DLD1 (cell line): ENCODE measurements around the gene TCIRG1.

Experiments used
- in situ Hi-C: cut with HindIII; loops from 2 replicates; pipeline ENCODE4 v1.10.0; 2017; ENCODE audit warnings: low sequenced_read_pairs

TCIRG1 gene

DNA sequence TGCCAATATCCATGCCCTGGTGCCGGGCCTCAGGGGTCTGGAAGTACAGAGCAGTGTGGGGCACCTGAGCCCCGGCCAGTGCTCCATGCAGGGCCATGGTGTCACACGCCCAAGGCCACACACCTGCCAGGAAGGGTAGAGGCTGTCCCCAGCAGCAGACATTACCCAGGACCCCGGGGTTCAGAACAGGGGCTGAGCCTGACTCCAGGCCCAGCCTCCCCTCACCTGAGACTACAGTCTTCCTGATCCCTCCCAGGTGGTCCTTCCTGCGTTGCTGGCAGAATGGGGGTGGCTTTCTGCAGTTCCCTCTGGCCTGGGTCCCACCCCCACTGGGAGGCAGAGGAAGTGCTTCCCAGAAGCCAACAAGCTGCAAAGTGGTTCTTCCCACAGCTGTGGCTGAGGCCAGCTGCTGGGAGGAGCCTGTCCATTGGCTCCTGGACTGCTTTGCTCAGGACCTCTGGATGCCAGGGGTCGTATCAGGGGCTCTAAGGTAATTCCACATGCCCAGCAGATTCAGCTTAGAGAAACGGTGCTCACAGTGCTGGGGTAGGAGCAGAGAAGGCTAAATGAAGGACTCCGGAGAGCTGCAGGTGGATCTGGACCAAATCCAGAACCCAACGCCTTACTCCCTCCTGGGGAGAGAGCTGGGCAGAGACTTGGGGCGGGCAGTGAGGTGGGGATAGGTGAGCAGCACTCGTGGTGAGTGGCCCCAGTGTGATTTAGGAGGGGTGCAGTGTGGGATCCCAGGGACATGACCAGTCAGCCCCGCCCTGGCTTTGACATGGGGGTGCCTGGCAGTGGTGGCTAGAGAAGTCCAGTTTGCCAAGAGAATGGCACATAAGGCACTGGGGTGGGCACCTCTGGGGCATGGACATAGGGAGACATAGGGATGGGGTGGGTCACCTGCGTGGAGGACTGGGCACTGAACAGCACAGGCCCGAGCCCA is 12.6 kb downstream of the TCIRG1 start:
- in situ Hi-C loops = no loop called here

DNA sequence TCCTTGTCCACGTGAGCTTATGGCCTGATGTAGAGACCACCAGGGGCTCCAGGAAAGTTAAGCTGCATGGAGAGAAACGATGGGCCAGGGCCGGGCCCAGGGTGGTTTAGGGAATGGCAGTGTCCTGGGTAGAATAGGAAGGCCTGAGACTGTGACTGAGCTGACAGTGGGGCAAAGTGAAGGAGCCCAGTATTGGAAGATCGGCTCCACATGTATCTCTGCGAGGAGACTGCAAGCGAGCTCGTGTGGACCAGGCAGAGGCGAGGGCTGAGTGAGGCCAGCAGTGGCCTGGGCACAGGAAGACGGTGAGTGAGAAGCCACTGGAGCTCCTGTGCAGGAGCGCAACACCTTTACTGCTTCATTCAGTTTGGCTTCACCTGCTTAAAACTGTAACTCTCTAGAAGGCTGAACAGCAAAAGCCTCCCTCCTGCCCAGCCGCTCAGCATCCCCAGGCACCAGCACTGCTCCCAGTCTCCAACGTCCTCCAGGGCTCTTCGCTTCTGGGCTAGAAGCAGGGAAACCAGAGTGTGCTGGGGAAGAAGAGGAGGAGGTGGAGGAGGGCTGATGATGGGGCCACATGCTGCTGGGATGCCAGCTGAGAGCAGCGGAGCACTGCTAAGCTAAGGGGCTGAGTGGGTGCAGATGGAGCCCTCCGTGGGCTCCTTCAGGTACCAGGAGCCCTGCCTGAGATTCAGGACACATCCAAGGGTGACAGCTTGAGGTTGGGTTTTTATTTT is 13.5 kb downstream of the TCIRG1 start:
- in situ Hi-C loops = no loop called here

GRCh38 chr11:68053117-68053516 is 14.3 kb downstream of the TCIRG1 start:
- in situ Hi-C loops = no loop called here

- in situ Hi-C loops = no loop called here
These were observed 15.4 kb downstream of the TCIRG1 start for GRCh38 chr11:68053981-68054812.

GRCh38 chr11:68056317-68057285 is 17.8 kb downstream of the TCIRG1 start:
- in situ Hi-C loops = no loop called here

- in situ Hi-C loops = no loop called here
These were observed 19.0 kb downstream of the TCIRG1 start for GRCh38 chr11:68057807-68058206.

- in situ Hi-C loops = no loop called here
These were observed 22.7 kb downstream of the TCIRG1 start for GRCh38 chr11:68061508-68061907.

- in situ Hi-C loops = no loop called here
These were observed 26.1 kb downstream of the TCIRG1 start for GRCh38 chr11:68064926-68065325.

GRCh38 chr11:68065841-68066240 is 27.0 kb downstream of the TCIRG1 start:
- in situ Hi-C loops = no loop called here

GRCh38 chr11:68066742-68067141 is 27.9 kb downstream of the TCIRG1 start:
- in situ Hi-C loops = no loop called here

- in situ Hi-C loops = no loop called here
These were observed 29.2 kb downstream of the TCIRG1 start for GRCh38 chr11:68067991-68068390.

DNA sequence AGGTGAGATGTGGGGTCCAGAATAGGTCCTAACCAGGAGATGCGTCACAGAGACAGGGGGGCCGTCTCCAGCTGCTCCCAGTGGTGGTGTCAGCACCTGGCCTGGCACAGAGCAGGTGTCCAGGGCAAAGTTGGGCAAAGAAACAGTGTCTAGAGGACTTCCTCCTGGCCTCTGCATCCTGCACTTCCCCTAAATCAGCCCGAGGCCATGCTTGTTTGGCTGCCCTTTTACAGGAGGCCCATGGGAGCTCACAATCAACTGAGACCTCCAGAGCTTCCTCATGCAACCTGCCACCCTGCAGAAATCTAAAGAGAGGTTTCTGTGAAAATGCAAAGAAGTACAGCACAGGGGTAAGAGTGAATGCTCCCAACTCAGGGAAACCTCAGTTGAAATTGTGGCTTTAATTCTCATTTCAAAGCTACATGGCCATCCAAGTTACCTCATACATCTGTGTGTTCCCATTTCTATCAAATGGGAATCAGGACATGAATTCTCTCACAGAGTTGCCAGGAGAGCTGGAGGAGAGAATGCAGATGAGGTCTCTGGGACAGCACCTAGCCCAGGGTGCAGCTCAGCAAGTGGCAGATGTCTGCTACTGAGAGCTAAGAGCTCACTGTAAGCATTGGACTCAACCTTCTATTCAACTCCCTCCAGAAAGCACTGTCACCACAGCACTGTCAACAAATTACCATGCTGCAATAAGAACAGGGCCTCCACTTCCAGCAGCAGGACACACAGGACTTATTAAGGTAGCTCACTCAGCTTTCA is 32.6 kb downstream of the TCIRG1 start:
- in situ Hi-C loops = no loop called here

GRCh38 chr11:68074584-68075352 is 35.9 kb downstream of the TCIRG1 start:
- in situ Hi-C loops = no loop called here

DNA sequence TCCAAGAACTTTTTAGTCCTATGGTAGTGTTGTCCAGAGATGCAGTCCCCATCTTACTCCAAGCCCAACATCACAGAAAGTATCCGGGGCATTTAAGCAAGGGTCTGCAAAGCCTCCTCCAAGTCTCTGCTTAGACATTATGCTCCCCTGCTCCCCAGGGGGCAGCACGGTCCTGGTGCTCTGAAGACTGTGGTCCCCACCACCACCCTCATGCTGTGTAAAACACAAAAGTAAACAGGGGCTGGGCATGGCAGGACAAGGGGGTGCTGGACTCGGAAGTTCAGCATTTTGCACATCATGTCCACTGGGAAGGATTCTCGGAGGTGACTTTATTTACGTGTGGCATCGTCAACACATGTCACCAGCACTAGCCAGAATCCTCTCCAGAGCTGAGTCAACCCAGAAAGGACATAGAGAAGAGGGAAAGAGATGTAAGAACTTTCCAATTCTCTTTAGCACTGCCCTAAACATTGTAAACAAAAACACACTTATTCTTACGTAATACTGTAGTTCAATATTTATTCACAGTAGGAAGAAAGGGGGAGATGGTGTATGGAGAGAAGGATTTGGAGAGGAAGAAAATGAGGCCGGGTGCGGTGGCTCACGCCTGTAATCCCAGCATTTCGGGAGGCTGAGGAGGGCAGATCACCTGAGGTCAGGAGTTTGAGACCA is 37.7 kb downstream of the TCIRG1 start:
- in situ Hi-C loops = no loop called here

DNA sequence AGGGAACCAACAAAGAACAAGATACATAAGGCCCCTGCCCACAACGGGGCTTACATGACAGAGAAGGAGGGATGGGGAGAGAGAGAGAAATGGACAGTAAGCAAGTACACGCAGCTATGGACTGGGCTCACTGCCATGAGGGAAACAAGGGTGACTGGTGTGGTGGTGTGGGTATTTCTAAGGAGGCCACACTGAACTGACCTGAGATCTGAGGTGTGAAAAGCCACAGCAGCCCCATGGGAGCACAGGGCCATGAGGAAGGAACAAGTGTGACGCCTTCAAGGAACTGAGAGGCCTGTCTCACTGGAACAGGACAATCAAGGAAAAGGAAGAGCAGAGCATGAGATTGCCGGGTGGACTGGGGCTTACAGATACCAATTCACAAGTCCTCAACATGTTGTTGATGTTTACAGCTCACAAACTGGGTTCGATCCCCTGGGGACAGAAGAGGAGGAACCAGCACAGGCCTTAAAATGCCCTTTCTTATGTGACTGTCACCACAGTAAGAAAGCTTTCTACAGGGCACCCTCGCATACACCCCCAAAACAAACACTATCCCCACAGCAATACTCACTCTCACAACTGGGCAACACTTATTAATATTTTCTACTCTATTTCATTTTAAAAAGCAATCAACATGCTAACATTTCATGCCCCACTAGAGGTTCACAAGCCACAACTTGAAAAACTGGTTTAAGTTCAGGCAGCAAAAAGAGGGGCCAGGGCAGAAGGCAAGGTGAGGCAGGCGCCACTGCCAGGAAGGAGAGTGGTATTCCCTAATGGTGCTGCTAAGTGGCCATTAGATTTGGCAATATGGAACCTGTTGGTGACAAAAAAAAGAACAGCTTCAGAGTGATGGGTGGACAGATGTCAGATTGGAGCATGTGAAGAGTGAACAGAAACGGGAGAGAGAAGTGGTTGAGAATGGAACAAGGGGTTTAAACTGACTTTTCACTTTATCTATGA is 39.1 kb downstream of the TCIRG1 start:
- in situ Hi-C loops = no loop called here

GRCh38 chr11:68080860-68081259 is 42.0 kb downstream of the TCIRG1 start:
- in situ Hi-C loops = no loop called here

DNA sequence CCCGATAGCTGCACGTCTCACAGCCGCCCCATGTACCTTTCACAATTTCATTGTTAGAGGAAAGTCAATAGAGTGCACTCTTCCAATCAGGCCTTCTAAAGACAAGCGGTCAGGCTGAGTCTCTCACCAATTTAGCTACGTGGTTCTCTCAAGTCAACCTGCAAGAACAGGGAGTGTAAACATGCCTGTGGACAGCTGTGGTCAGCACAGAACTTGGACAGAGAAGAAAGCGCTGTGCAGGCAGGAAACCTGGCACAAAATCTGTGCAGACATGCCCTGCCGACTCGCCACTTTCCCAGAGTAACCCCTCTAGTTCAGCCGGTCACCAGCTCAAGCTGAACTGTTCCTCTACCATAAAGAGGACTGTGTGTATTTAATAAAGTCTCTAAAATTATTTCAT is 42.9 kb downstream of the TCIRG1 start:
- in situ Hi-C loops = no loop called here
